Measurements from ENCODE around the gene BCAN.

The BCAN gene

DNA sequence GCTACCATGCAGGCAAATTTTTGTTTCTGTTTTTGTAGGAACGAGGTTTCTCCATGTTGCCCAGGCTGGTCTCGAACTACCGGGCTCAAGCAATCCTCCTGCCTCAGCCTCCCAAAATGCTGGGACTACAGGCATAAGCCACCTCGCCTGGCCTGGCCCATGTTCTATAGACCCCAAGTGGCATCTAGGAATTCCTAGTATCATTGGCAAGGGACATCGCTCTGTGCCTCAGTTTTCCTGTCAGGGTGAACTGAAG, 20.8 kb downstream of the BCAN start:
- no peak for DNase-seq

DNA sequence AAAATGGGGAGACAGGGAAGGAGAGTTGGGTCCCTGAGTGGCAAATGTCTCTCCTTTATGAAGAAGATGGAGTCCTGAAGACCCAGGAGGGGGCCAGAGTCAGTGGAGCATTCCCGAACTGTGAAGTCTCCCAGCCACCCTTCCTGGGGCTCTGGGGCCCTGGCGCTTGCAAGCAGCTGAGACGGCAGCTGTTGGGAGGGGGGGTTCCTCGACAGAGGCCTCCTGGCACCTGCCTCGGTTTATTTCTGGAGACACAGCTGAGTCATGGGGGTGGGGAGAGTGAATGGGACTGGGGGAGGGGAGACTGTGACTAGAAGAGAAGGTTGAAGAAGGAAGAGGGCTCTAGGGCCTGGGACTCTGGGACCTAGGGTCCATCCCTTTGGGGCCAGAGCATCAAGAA, 21.3 kb downstream of the BCAN start:
- DNase-seq: no peak

DNA sequence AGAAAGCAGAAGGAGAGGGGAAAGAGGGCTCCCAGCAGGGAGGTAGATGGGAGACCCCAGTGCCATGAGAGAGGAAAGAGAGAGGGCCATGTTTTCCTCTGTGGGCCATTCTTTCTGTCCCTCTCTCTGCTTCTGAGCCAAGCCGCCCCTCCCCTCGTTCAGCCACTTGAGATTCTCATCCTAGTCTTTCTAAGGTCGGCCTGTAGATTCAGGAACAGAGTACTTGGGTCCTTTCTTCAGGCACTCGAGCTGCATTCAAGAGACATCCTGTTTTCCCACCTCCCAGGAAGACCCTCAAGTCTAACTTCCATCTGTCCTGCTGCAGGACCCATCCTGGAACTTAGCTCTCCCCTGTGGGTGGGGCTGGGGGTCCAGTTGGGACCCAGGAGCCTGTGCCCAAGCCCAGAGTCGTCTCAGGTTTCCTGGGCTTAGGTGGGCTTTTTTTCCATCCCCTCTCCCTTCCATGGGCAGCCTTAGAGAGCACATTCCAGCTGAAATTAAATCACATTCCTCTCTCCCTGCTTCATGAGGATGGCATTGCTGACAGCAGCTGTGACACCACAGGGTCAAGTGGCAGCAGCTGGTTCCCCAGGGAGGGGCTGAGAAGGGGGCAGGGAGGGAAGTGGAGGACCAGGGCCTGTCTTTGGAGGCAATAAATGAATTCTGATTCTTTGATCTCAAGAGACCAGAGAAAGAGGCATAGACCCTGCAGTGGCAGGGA, 22.3 kb downstream of the BCAN start:
- DNase-seq: no peak

DNA sequence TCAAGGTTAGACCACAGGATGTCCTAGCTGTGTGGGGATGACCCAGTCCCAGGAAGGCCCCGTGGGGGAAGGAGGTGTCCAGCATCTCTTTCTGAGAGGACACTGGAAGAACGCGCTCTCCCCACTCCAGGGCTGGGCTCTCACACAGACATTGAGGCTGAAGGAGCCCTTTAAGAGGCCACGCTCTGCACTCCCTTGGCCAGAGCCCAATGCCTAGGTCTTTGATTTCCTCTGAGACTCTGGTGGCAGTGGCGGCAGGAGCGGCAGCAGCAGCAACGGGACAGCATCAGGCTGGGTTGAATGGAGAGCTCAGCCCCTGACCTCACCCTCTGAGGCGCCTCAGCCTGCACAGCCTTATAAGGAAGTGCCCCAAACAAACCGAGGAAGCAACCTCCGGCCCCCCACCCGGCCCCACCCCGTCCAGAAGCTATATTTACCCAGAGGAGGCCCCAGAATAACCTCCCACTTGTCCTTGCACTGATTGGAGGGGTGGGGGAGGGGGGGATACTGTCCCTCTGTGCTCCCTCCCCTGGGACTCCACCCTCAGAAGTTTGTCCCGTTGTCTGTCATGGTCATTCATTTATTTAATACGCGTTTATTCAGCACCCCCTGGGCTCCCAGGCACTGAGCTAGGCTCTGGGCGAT, 23.0 kb downstream of the BCAN start:
- no peak for DNase-seq

DNA sequence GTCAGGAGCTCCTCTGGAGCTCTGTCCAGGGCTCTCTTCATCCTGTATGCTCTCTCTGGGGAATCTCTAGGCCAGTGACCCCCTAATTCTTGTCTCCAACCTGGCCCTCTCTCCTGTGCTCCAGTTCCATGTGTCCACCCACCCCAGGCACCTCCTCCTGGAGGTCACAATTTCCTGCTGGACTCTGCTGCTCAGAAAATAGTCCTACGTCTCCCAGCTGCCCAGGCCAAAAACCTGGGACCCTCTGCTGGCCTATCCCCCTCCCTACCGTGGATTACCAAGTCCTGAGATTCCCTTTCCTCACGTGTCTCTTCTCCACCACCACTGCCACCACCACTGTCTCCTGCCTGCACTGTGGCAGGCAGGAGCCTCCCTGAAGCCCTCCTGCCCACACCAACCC, 23.6 kb downstream of the BCAN start:
- DNase-seq: no peak

DNA sequence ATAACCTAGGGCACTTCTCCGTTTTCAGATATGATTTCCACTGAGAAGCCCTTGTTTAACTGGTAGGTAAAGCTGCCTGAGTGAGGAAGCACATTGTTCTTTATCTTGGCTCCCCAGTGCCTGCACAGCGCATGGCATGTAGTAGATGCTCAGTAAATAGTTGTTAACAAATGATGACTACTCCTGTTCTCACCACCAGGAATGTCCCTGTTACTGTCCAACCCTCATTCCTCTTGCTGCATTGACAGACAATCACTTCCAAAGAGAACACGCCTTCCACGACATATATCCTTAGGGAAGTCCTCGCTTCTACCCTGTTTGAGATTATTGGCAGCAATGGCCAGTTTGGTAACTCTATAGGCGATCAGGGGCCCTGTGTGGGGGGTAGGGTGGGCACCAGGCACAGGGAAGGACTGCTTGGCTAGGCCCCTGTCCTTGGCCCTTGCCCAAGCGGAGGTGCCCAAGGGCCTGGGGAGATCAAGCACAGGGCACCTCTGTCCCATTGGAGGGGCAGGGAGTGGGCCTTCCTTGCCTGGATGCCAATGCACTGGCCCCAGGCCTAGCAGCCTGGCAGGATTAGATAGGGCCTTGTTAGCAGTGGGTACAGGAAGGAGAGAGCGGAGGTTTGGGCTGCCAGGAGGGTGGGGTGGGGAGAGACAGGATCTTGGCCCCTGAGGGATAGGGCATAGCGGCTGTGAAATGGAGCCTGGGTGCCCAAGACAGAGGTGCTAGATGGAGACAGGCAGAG, 25.1 kb downstream of the BCAN start:
- no peak for DNase-seq

DNA sequence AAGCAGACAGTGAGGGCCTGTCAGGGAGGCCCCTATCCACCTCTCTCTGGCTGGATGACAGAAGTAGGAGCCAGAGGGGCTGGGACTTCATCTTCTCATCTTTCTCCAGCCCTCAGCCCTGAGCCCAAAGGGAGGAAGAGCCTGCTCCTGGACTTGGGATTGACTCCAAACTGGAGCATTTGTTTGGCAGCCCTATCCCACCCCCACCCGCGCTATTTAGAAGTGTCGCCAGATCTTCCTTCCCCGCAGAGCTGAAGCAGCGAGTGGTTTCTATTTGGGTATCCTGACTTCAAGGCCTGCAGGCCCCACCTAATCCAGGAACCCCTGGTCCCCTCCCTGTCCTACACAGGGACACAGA, 25.7 kb downstream of the BCAN start:
- DNase-seq: no peak

DNA sequence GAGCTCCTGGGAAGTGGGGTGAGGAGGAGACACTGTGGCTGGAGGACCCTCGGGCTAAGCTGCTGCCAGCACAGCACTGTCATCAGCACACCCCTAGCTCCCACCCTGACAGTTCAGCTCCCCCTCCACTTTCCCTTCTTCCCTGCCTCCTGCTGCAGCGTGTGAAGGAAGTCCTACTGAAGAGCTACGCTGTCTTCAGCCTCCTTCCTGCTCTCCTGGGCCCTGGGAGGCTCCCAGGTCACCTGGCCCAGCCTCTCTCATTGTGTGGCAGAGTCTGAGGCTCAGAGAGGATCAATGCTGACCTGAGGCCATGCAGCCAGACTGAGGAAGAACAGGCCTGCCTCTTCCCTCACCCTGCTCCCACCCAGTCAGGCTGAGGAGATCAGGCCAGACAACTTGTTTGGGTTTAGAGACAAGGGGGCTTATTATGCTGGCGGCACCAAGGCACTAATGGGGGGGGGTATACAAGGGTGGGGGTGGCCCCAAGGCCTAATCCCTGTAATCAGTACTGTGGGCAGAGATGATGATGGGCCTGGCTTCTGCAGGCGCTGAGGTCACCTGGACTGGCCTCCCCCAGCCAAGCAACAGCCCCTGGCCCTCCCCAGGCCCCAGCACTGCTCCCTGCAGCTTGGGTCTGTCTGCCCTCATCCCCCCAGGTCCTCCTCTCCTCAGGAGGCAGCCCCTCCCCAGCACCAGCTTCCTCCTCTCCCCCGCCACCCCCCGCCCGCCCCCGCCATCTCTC, 26.2 kb downstream of the BCAN start:
- DNase-seq: no peak

DNA sequence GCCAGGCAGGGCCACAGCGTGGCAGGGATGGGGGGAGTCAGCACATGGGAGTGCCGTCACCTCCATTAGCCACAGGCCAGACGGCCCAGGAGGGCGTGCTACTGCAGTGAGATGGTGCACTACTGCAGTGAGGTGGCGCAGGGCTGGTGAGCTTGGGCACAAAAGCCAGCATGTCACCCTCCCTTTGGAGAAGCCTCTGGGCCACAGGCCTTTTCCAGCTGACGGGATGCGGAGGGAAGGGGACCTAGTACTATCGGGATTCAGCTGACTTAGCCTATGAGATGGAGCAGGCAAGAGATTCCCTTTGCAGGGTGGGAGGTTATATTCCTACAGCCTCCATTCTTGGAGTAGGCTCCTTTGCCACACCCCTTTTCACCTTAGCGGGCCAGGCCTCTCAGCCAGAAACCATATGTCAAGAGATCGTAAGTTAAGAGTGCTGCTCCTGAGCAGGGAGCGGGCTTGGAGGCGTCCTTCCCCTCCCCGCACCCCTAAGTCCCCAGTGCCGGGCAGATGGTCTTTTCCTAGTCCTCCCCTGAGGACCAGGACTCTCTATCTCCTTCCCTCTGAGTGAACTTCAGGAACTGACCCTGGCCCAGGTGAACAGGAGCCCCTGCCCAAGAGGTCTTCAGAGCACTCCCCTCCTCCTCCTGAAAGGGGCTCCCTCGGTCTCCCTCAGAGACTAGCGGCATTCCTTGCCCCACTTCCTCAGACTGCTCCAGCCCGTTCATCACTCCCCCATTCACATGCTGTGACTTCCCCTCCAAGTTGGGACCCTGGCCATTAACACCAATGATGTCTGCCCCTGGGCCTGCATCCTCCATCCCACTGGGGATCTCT, 27.1 kb downstream of the BCAN start:
- no peak for DNase-seq

DNA sequence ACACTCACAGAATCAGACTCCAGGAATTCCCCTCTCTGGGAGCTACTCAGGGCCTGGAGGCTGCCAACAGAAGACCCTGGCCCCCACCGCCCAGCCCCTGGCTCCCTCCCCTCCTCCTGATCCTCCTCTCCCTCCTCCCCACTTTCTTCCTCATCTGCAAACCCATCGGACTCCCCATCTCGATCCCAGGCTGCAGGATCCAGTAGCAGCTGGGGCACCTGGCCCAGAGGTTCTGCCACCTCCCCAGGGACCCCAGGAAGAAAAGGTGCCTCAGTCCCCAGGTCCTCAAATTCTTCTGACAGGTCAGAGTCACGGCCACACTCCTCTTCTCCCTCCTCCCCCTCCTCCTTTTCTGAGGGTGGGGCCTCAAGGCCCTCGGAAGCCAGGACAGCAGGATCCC, 27.9 kb downstream of the BCAN start:
- no peak for DNase-seq

DNA sequence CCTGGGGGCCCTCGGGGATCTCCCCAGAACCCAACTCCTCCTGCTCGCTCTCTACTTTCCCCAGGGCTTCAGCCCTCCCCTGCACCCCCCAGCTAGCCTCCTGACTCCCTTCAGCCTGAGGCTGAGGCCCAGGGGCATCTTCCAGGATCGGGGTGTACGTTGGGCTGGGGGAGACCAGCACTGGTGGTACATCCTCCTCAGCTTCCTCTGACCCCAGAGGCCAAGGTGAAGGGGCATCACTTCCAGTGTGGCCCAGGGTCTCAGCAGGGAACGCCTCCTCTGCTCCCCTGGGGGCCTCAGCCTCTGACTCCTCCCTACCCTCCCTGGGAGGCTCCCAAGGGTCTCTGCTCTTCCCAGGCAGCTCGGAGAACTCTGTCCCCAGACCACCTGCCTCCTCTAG, 28.4 kb downstream of the BCAN start:
- no peak for DNase-seq

DNA sequence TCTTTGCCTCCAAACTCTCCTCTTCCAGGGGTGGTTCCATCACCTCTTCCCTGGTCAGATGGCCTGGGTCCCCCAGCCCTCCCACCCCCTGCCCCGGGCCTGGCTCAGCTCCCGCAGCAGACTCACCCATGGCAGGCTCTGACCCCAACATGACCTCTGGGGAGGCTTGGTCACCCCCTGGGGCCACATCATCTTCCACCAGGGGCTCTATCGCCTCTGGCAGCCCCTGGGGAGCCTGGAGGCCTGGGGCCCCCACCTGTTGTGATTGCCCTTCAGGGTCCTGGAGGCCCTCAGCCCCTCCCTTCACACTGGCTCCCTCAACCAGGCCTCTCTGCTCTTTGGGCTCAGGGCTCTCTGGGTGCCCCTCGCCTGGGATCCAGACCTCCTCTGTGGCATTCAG, 28.9 kb downstream of the BCAN start:
- no peak for DNase-seq

DNA sequence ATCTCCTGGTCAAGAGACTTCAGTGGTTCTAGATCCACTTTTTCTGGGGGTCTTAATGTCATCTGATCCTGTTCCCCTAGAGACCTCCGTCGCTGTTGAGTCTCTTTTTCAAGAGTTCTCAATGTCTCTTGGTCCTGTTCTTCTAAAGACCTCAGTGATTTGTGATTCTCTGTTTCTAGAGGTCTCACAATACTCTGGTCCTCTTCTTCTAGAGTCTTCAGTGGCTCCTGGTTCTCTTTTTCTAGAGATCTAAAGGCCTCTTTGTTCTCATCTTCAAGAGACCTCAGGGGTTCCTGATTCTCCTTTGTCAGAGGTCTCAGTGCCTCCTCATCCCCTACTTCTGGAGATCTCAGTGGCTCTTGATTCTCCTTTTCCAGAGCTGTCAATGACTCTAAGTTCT, 29.9 kb downstream of the BCAN start:
- no peak for DNase-seq

DNA sequence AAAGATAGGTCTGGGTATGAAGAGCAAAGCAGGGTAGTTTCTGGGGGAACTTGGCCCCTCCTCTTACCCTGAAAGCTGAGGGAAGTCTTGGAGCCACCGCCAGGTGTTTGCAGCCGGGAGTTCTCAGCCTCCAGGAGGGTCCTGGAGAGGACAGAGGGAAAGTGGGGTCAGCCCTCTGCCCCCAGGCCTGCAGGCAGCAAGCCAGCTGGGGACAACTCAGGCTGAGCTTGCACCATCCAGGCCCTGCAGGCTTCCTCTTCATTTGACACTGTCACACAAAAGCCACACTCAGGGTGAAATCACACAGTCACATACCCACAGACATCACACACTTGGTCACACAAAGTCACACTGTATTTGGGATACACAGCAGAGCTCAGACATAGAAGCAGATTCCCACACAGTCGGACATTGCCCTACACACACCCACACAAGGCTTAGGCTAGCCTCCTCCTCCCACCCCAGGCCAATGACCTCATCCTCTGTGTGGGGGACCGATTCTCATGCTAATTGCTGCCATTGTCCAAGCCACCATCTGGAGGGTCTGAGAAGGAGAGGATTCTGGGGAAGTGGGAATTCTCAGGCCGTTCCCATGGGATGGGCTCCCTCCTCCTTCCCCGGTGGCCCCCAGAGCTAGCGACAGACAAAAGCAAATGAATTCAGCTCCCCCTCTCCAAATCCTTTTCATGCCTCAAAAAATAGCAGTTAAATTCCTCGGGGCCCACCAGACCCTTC, 31.6 kb downstream of the BCAN start:
- DNase-seq: no peak

DNA sequence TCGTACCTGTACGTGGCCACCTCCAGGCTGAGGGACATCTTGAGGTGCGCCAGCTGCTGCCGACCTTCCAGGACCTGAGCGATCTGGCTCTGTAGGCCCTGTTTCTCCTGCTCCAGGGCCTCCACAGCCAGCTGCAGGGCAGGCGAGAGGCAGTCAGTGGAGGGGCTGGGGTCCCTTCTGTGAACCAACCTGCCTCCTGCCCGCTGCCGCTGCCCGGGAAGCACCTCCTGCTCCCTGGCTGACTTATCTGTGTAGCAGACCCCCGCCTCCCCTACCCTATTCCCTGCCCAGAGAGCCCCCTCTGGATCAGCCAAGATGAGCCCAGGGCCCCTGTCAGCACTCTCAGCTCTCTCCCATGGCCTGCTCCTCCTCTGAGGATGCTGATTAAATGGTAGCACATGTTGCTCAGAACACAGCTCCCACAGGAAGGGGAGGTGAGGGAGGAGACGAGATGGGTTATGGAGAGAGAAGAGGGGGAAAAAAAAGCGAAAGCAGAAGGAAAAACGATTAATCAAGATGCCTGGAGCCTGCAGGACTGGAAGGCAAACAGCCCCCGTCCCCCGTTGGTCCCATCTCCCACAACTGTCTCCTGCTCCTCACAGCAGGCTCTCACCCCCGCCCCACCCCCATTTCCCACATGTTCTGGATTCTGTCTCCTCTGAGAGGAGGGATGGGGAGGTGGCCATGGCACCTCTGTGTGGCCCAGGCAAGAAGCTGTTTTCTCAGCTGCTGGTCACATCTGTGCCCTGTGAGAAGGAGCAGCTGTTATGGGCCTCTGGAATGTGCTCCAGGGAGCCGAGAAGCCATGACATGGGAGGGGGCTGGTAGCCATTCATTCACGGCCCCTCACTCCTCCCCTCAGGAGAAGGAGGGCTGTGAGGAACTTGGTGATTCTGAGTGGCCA, 33.5 kb downstream of the BCAN start:
- no peak for DNase-seq

DNA sequence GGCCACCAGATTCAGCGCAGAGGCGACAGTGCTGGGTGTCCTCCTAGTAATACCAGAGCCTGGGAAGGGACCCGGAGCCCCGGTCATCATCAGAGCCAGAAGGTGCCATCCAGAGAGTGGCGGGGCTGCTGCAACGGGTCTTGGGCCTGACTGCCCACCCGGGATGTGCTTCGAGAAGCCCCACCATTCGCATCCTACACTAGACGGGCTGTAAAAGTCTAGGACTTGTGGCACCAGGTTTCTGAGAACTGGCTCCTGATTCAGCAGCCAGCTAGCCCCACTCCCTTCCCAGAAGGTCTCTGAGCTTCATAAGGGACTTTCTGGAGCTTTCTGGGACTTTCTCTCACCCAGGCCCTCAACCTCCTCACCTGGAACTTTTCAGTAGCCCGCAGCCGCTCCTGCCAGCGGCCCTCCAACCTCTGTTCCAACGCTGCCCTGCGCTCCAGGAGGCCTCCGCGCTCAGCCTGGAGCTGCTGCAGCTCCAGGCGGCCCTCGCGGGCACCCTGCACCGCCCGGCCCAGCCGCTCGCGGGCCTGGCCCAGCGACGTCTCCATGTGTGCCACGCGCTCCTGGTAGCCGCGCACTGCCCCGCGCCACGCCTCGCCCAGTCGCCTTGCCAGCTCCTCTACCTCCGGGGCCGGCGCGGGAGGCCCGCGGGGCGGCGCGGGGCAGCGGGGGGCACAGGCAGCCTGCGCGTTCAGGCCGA, 34.4 kb downstream of the BCAN start:
- DNase-seq: no peak

DNA sequence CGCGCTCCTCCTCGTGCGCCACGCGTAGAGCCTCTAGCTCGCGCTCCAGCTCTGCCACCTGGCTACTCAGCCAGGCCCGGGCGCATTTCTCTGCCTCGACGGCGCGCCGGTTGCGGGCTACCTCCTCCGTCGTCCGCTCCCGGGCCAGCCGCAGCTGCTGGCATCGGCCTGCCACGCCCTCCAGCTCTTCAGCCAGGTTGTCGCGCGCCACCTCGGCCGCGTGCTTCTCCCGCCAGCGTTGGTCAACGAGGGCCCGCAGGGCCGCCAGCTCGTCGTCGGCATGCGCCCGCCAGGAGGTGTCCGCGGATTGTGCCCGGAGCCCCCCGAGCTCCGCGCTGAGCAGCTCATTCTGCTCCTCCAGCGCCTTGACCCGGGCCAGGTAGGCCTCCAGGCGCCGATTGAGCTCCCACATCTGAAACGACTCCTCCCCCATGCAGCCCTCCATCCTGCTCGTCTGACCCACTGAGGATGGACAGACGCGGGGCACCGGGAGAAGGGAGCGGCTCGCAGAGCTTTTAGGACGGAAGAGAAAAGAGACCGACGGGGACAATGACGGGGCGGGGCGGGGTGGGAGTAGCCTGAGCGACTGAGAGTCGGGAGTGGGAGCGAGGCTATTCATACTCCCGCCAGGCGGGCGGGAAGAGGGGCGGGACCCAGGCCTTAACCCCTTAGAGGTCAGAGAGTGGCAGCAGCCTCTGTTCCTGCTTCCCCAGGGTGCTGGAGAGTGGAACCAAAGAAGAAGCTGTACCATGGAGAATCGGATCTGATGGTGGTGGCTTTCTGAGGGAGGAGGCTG, 35.1 kb downstream of the BCAN start, which contains the start of gene NES:
NES (minus strand) TSS at position 588 of the 796 bp plus-strand sequence; CDS start at position 445, 143 bp downstream.
- DNase-seq: peak; percentile 36

DNA sequence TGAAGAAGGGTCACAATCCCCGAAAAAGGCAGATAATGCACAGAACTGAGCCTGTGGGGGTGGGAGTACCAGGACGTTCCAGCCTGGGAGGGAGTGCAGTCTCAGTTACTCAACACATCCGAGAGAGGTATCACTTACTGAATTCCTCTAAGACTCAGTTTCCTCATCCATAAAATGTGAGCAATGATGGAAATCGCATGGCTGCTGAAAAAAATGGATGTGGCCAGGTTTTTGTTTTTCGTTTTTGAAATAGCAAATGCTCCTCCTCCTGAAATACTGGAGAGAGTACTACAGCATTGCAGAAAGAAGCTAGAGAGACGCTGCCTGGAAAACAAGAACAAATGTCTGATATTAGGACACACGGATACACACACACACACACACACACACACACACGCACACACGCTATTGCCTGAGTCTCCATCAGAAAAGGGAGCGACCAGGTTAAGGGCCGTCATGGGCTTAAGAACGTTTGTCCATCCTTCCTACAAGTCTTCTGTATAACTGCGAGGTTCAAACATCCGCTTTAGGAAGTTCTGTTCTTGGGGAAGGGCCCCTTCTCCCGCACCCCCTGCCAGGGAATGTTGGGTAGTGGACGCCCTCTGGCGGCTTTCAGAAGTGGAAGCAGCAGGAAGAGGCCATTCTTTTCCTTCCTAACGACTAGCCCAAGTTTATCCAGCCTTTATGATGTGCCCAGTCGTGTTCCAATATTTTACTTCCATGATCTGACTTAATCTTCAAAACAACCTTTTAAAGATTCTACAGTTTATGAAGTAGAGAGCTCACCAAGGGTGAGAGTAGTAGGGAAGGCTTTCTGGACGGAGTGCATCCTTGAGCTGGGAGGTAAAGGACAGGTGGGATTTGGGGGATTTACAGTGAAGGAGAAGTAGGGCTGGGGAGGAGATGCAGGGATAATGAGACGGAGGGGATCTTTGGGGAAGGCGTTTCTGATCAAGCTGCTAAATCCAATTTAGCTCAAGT, 36.0 kb downstream of the BCAN start:
- DNase-seq: peak; percentile 51
